ENCODE data around the gene RTKN2. TPM values are rescaled to one million over a fixed set of nuclear protein-coding genes. Genes with fewer than 3 reads are reported as not detected.
A peak's percentile ranks its signal among the peaks of the same experiment; 100 is the strongest.
"Not testable (repeated sequence)": the region's sequence is repeated elsewhere in the genome, so short reads cannot be mapped to it uniquely, and the experiment has no call there.

The RTKN2 gene
- total and polyA plus RNA-seq, 4 donors: 0.05 to 0.93 (median 0.17) TPM; not detected in 1

GRCh38 chr10:62243647-62243997, 25.0 kb downstream of the RTKN2 start:
- Histone ChIP-seq H3K4me1 (ENCODE audit: control insufficient read depth in 4 of 4, insufficient read depth in 4 of 4, low read length in 3 of 4) (no peaks in the 10 kb centered on the region), H3K4me3 (ENCODE audit: low read depth in 1 of 3, low read length in 3 of 3) (no peak overlapping the region), H3K9ac (ENCODE audit: low read depth in 1 of 2, low read length in 2 of 2) (no peak overlapping the region), H3K27me3 (ENCODE audit: control insufficient read depth in 4 of 4, insufficient read depth in 4 of 4, low read length in 3 of 4) (no peaks in the 10 kb centered on the region), H3K36me3 (ENCODE audit: control insufficient read depth in 4 of 4, insufficient read depth in 3 of 4, low read depth in 1 of 4, low read length in 3 of 4) (no peaks in the 10 kb centered on the region), H3K27ac (ENCODE audit: low read depth in 1 of 2, low read length in 2 of 2) (peak overlapping the region in 1 of 2 donors; percentile 6), H3K9me3 (ENCODE audit: control insufficient read depth in 4 of 4, low read length in 3 of 4) (no peaks in the 10 kb centered on the region)
- DNase-seq (ENCODE audit: low spot score): no peak
- TF ChIP-seq ZBTB33 (IDR thresholded peaks at IDR 0.05): no peak
- TF ChIP-seq CTCF (IDR thresholded peaks at IDR 0.05; ENCODE audit: low read depth, low read length, missing input control): no peak
- no peak for TF ChIP-seq ATF3 (IDR thresholded peaks at IDR 0.05)
- peak in 1 of 2 donors; percentile 1 for TF ChIP-seq JUND (IDR thresholded peaks at IDR 0.05)
- WGBS: 84% methylated on average over 2 of the region's 2 CpGs

DNA sequence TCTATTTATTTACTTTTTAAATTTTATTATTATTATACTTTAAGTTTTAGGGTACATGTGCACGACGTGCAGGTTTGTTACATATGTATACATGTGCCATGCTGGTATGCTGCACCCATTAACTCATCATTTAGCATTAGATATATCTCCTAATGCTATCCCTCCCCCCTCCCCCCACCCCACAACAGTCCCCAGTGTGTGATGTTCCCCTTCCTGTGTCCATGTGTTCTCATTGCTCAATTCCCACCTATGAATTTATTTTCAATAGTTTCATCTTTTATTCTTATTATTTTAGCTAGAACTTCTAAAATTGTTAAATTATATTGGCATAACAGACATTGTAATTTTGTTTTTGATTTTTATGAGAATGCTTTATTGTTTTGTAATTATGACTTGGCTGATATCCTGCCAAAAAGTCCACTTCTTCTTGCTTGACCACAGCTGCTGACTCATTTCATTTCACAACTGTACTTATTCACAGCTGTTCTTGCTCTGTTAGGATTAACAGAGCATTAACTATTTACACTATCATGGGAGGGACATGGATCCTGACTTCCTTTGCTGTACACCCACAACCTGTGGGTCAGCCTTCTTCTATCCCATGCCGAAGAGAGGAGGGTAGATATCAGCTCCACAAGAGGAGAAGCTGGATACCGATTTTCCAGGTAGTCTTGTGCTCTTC, 25.5 kb downstream of the RTKN2 start:
- not testable (repeated sequence) for DNase-seq (ENCODE audit: low spot score)
- WGBS: 76% methylated on average over 4 of the region's 4 CpGs

GRCh38 chr10:62241521-62241920, 27.1 kb downstream of the RTKN2 start:
- not testable (repeated sequence) for DNase-seq (ENCODE audit: low spot score); H3K9ac ChIP-seq (ENCODE audit: low read depth in 1 of 2, low read length in 2 of 2); H3K4me3 ChIP-seq (ENCODE audit: low read depth in 1 of 3, low read length in 3 of 3); H3K27me3 ChIP-seq (ENCODE audit: control insufficient read depth in 4 of 4, insufficient read depth in 4 of 4, low read length in 3 of 4); H3K27ac ChIP-seq (ENCODE audit: low read depth in 1 of 2, low read length in 2 of 2); H3K36me3 ChIP-seq (ENCODE audit: control insufficient read depth in 4 of 4, insufficient read depth in 3 of 4, low read depth in 1 of 4, low read length in 3 of 4); H3K4me1 ChIP-seq (ENCODE audit: control insufficient read depth in 4 of 4, insufficient read depth in 4 of 4, low read length in 3 of 4); H3K9me3 ChIP-seq (ENCODE audit: control insufficient read depth in 4 of 4, low read length in 3 of 4)
- 98% methylated on average over 4 of the region's 4 CpGs for WGBS

More for the DNA sequence above, 25.5 kb downstream of the RTKN2 start:
- peak in 1 of 2 donors; percentile 29 for TF ChIP-seq JUND (IDR thresholded peaks at IDR 0.05)
- TF ChIP-seq RAD21 (IDR thresholded peaks at IDR 0.05): peak in 1 of 2 donors; percentile 23
- not testable (repeated sequence) for H3K9ac ChIP-seq (ENCODE audit: low read depth in 1 of 2, low read length in 2 of 2); H3K4me3 ChIP-seq (ENCODE audit: low read depth in 1 of 3, low read length in 3 of 3); H3K9me3 ChIP-seq (ENCODE audit: control insufficient read depth in 4 of 4, low read length in 3 of 4); H3K27me3 ChIP-seq (ENCODE audit: control insufficient read depth in 4 of 4, insufficient read depth in 4 of 4, low read length in 3 of 4); H3K4me1 ChIP-seq (ENCODE audit: control insufficient read depth in 4 of 4, insufficient read depth in 4 of 4, low read length in 3 of 4); H3K36me3 ChIP-seq (ENCODE audit: control insufficient read depth in 4 of 4, insufficient read depth in 3 of 4, low read depth in 1 of 4, low read length in 3 of 4)
- H3K27ac ChIP-seq (ENCODE audit: low read depth in 1 of 2, low read length in 2 of 2): peak overlapping the region in 1 of 2 donors; percentile 6

DNA sequence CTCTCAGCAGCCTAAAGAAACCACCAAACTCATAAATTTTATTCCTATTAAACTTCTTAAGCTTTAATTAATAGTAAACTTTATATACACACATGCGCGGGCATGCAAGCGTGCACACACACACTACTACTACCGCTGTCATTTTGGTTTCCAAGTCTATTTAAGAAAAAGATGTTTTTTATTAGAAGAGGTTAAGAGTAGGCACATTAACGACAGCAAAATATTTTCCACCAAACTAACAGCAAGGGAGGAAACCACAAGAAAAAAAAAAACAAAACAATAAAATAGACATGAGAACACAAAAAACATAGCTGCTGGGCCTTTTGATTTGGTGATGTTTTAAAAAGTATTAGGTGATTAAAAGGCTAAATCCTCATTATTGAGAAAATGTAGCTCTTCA, 28.6 kb downstream of the RTKN2 start:
- WGBS: 91% methylated on average over 5 of the region's 5 CpGs
- Histone ChIP-seq H3K9ac (ENCODE audit: low read depth in 1 of 2, low read length in 2 of 2) (no peak overlapping the region), H3K36me3 (ENCODE audit: control insufficient read depth in 4 of 4, insufficient read depth in 3 of 4, low read depth in 1 of 4, low read length in 3 of 4) (no peaks in the 10 kb centered on the region), H3K4me3 (ENCODE audit: low read depth in 1 of 3, low read length in 3 of 3) (no peak overlapping the region), H3K27ac (ENCODE audit: low read depth in 1 of 2, low read length in 2 of 2) (no peak overlapping the region), H3K9me3 (ENCODE audit: control insufficient read depth in 4 of 4, low read length in 3 of 4) (no peaks in the 10 kb centered on the region), H3K27me3 (ENCODE audit: control insufficient read depth in 4 of 4, insufficient read depth in 4 of 4, low read length in 3 of 4) (no peaks in the 10 kb centered on the region), H3K4me1 (ENCODE audit: control insufficient read depth in 4 of 4, insufficient read depth in 4 of 4, low read length in 3 of 4) (no peaks in the 10 kb centered on the region)
- DNase-seq (ENCODE audit: low spot score): no peak
- TF ChIP-seq TAF1 (conservative IDR thresholded peaks at IDR 0.05) (no peak), HNF4G (IDR thresholded peaks at IDR 0.05) (no peak), GABPA (IDR thresholded peaks at IDR 0.05 in 1 of 2, conservative IDR thresholded peaks at IDR 0.05 in 1 of 2) (no peak), YY1 (IDR thresholded peaks at IDR 0.05) (no peak), NR2F2 (IDR thresholded peaks at IDR 0.05) (no peak), ZBTB33 (IDR thresholded peaks at IDR 0.05) (no peak), HNF4A (conservative IDR thresholded peaks at IDR 0.05) (no peak), RAD21 (IDR thresholded peaks at IDR 0.05) (no peak), CTCF (IDR thresholded peaks at IDR 0.05; ENCODE audit: low read depth, low read length, missing input control) (no peak)

Measured in liver (tissue), 9 donors.